ENCODE measurements around the gene STAC2.

GRCh38 chr17:39198186-39198566, 27.6 kb downstream of the STAC2 start:
- TF ChIP-seq CTCF (IDR thresholded peaks at IDR 0.05) (no peak), EZH2 (IDR thresholded peaks at IDR 0.05; ENCODE audit: borderline replicate concordance, insufficient read depth, low read depth, low read length, poor library complexity, severe bottlenecking) (no peak)
